Subcutaneous abdominal adipose tissue (tissue), 5 donors: ENCODE measurements around the gene FAM177B.

Experiments used
- H3K27ac ChIP-seq: one replicate; pipeline ENCODE4 v1.7.0; 2013; ENCODE audit warnings: low read depth, mild to moderate bottlenecking, inconsistent platforms, low read length, moderate library complexity
- H3K27me3 ChIP-seq, 5 donors: one replicate each; pipeline ENCODE4 v1.7.0; 2013; ENCODE audit warnings: low read length in 5 of 5, inconsistent platforms in 1 of 5; ENCODE audit not compliant: control insufficient read depth in 5 of 5, insufficient read depth in 4 of 5
- H3K36me3 ChIP-seq, 5 donors: one replicate each; pipeline ENCODE4 v1.7.0; 2013; ENCODE audit warnings: low read length in 5 of 5; ENCODE audit not compliant: control insufficient read depth in 5 of 5, insufficient read depth in 5 of 5
- H3K4me1 ChIP-seq, 5 donors: one replicate each; pipeline ENCODE4 v1.7.0; 2013; ENCODE audit warnings: low read length in 5 of 5, mild to moderate bottlenecking in 3 of 5, moderate library complexity in 1 of 5; ENCODE audit not compliant: control insufficient read depth in 5 of 5, insufficient read depth in 5 of 5
- H3K4me3 ChIP-seq, 5 donors: one replicate each; pipeline ENCODE4 v1.7.0; 2013; ENCODE audit warnings: low read length in 5 of 5, low read depth in 1 of 5
- H3K9ac ChIP-seq, 5 donors: one replicate each; pipeline ENCODE4 v1.7.0; 2013; ENCODE audit warnings: low read length in 5 of 5, mild to moderate bottlenecking in 4 of 5, moderate library complexity in 3 of 5
- H3K9me3 ChIP-seq, 5 donors: one replicate each; pipeline ENCODE4 v1.7.0; 2013; ENCODE audit warnings: low read length in 5 of 5; ENCODE audit not compliant: control insufficient read depth in 5 of 5
- donor health status: healthy.
- donor health status: healthy.
- donor health status: healthy.
- donor health status: healthy.
- donor health status: healthy.

FAM177B gene

DNA sequence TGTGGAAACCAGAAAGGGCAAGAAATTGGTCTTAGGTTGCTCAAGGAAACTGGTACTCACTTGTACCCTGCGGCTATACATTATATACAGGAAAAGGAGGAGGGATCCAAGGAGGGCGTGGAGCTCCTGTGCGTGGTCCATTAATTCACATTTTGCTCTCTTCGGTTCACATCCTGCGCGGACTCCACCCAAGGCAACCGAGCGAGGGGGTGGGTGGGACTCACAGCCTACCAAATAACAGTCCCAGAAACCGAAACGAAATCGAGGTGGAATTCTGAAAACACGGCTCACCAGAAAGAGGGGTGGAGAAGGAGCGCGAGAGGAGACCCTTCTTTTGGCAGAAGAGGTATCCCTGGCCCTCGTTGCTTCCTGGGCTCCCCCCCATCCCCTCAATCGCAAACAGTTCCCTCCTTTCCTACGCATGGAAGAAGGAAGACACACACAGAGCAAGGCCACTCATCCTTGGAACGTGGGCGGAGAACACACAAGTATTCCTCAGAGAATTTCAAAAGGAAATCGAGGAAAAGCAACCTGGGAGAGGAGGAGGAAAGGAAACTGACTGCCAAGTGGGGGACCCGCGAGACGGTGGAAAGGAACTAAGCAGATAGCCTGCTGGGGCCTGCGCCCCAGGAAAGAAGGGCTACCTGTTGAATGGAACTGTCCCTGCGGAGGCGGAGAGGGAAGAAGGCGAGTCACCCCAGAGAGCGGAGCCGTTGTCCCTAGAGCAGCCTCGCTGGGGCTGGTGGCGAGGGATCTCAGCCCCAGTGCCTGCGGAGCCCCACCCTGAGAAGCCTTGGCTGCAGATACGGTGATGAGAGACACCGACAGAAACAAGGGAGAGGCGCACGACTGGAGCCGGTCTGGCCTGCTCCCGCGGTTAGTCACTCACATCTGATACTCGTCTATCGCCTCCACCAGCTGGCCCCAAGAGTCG, 25.4 kb upstream of the FAM177B start:
- Histone ChIP-seq H3K27me3 (no peaks in the 10 kb centered on the region), H3K9me3 (no peaks in the 10 kb centered on the region), H3K27ac (peak overlapping the region; percentile 98), H3K4me1 (peaks cover 0 to 38% (median 33%) of the 10 kb centered on the region in 5 donors), H3K9ac (peak overlapping the region; percentile 89 to 97 (median 94)), H3K36me3 (peaks cover 2 to 7% (median 5%) of the 10 kb centered on the region in 5 donors), H3K4me3 (peak overlapping the region; percentile 99 to 100 (median 99))

DNA sequence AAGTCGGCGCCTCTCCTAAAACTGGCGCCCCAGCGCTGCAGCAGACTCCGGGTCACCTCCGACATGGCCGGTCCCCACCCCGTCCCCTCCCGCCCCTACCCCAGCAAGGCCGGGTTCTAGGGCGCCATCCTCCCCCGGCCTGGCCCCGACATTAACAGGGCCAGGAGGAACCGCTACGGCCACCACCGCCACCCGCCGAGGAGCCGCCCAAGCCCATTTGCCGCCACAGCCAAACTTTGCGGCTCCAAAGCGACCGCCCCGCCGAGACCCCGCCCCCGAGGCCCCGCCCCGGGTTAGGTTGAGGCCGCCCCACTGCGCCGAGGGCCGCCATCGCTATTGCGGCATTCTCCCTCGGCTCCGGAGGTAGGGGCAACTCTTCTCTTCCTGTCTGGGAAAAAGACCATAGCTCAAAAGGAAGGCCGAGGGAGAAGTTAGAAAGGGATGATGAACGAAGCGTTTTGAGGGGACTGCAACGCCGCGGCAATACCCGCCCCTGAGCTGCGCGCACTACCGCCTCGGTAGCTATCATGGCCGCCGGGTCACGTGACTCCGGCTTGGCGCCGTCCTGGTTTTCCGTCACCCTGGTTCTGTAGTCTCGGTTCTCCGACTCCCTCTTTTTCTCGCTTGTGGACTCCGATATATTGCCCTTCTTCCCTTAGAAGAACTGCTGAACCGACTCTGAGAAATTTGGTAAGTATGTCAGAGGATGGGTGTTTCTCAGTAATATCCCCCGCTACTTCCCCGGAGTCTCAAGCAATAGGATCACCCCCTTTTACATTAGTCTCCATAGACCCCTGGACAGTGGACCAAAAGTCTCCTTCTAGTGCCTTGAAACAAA, 24.5 kb upstream of the FAM177B start, which contains the start of the genes AIDA and BROX:
TSS of gene AIDA (minus strand) at position 239 of the 838 bp plus-strand sequence. CDS start at position 65, 174 bp downstream.
TSS of gene BROX (plus strand) at position 312 of the 838 bp plus-strand sequence. CDS start 3,136 bp downstream, outside the sequence.
- Histone ChIP-seq H3K4me3 (peak within 1 kb of the TSS; percentile 99 to 100 (median 99)), H3K9me3 (no peaks in the 10 kb centered on the region), H3K36me3 (peaks cover 4 to 14% (median 8%) of the 10 kb centered on the region in 5 donors), H3K27me3 (no peaks in the 10 kb centered on the region), H3K4me1 (peaks cover 0 to 38% (median 33%) of the 10 kb centered on the region in 5 donors), H3K9ac (peak within 1 kb of the TSS; percentile 94 to 97 (median 96)), H3K27ac (peak within 1 kb of the TSS; percentile 99)

DNA sequence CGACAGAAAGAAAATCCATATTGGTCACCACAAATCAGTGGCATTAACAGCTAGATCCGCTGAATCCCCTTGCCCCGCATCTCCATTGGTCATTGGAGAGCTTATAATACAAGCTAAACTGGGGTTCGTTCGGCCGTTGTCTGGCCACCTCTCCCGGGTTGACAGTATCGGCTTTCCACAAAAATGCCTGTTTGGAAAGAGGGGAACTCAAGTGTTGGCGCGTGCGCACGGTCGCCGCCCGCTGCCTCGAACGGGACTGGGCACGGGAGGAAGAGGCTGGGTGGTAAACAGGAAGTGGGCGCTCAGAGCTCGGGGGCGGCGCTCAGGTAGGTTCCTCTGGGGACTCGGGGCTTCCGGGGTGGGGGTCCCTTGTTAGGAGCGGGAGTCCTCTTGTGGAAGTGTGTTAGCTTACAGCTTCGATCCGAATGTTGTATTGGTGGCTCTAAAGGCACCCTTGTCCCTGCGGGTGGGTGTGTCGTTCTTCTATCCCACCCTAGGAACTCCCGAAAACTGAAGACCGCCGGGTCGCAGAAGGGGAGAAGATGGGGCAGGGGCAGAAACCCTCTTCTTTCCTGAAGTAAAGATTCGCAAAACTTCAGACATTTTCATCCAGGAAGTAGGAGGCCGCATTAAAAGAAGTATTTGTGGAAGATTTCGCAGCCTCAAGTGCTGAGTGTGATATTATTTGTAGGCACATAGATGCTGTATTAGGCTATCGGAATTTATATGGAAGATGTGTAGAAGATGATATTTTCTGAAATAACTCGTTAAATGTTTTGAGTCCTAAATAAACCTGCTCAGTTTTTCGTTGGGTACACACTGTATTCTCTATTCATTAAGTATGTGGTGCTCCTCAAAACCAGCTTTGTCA, 23.7 kb upstream of the FAM177B start:
- peaks cover 0 to 38% (median 33%) of the 10 kb centered on the region in 5 donors for H3K4me1 ChIP-seq
- H3K4me3 ChIP-seq = peak overlapping the region; percentile 81 to 100 (median 99)
- H3K27ac ChIP-seq = peak overlapping the region; percentile 99
- no peaks in the 10 kb centered on the region for H3K27me3 ChIP-seq
- peaks cover 4 to 22% (median 13%) of the 10 kb centered on the region in 5 donors for H3K36me3 ChIP-seq
- H3K9me3 ChIP-seq = no peaks in the 10 kb centered on the region
- peak overlapping the region; percentile 89 to 97 (median 94) for H3K9ac ChIP-seq

DNA sequence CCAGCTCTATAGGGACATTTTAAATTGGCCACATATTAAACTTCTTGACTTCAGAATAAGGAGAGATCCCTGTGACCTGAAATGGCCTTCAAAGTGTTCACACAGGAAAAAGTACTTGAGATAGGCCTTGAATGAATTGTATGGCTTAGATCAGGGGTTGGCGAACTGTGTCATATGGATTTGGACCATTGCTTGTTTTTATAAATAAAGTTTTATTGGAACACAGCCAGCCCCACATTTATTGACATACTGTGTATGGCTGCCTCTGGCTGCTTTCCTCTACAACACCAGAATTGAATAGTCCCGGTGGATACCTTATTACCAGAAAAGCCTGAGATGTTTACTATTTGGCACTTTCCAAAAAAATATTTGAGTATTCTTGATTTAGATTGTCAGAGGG, 20.6 kb upstream of the FAM177B start:
- H3K4me1 ChIP-seq = peaks cover 0 to 18% (median 13%) of the 10 kb centered on the region in 5 donors
- peaks cover 20 to 42% (median 38%) of the 10 kb centered on the region in 5 donors for H3K36me3 ChIP-seq
- no peak overlapping the region for H3K4me3 ChIP-seq
- no peak overlapping the region for H3K27ac ChIP-seq
- H3K27me3 ChIP-seq = no peaks in the 10 kb centered on the region
- no peaks in the 10 kb centered on the region for H3K9me3 ChIP-seq
- H3K9ac ChIP-seq = no peak overlapping the region

DNA sequence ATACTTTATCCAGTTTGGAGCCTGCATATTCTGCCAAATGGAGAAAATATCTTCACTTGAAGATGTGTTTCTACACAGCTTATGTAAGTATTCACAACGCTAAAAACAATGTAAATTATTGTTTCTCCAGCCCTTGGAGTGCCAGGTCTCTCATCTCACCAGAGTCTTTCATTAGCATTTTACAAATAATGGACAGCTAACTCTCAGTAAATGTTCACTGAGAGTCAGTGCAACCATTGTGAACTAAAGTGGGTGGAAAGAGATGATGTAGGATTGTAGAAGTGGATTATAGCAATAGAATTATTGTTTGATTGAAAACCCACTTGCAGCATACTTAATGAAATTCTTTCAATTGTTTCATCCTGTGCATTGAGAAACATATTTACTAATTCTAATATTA, 8.3 kb upstream of the FAM177B start:
- Histone ChIP-seq H3K9me3 (no peaks in the 10 kb centered on the region), H3K9ac (no peak overlapping the region), H3K27ac (no peak overlapping the region), H3K4me3 (no peak overlapping the region), H3K4me1 (peaks cover 0 to 8% (median 0%) of the 10 kb centered on the region in 5 donors), H3K36me3 (peaks cover 64 to 91% (median 75%) of the 10 kb centered on the region in 5 donors), H3K27me3 (no peaks in the 10 kb centered on the region)

DNA sequence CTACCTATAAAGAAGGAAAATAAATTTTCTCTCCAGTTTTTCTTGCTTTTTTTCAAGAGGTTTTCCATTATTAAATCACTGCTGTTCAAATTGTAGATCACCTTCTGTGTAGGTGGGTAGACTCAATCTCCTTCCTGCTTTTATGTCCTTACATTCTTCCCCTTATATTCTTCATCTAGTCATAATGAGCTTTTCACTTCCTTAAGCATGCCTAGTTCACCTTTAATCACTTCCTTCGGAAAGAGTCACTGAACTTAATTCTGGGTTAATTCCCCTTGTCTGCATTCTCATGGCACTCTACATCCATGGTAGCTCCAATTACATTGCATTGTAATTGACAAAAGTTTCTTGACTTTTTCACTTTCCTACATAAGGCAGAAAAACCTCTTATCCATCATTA, 6.1 kb upstream of the FAM177B start:
- no peak overlapping the region for H3K4me3 ChIP-seq
- no peaks in the 10 kb centered on the region for H3K9me3 ChIP-seq
- peaks cover 73 to 93% (median 79%) of the 10 kb centered on the region in 5 donors for H3K36me3 ChIP-seq
- no peak overlapping the region for H3K27ac ChIP-seq
- H3K27me3 ChIP-seq = no peaks in the 10 kb centered on the region
- H3K4me1 ChIP-seq = peaks cover 0 to 8% (median 0%) of the 10 kb centered on the region in 5 donors
- no peak overlapping the region for H3K9ac ChIP-seq

DNA sequence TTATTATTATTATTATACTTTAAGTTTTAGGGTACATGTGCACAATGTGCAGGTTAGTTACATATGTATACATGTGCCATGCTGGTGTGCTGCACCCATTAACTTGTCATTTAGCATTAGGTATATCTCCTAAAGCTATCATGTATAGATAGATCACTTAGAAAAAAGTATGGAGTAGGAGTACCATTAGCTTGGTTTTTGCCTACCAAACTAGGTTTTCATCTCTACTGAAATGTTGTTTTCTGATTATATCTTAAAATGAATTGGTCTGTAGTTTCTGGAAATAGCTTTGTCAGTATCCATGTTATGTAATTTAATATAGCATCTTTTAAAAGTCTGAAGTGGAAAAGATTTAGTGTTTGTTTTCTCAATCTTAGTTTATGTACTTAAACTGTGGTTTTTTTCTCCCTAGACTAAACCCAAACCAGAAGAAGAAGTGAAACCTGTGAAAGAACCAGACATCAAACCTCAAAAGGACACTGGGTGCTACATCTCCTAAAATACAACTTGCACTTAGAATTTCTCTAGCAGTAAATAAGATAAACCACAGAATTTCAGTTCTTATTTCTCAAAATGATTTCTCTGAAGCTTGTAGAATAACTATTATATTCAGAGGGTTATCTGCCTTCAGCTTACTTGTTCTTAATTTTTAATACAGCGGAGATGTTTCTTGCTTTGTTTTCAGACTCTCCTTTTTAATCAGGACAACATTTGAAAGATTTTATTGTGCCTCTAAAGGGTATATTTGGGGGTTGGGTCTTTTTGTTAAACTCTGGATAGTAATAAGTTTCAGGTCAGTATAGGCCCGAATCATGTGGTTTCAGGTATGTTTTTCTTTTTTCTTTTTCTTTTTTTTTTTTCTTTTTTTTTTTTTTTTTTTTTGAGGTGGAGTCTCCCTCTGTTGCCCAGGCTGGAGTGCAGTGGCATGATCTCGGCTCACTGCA, 4.5 kb upstream of the FAM177B start:
- H3K4me1 ChIP-seq = peaks cover 0 to 8% (median 0%) of the 10 kb centered on the region in 5 donors
- H3K4me3 ChIP-seq = no peak overlapping the region
- no peak overlapping the region for H3K9ac ChIP-seq
- H3K27ac ChIP-seq = no peak overlapping the region
- H3K9me3 ChIP-seq = no peaks in the 10 kb centered on the region
- H3K36me3 ChIP-seq = peaks cover 65 to 89% (median 74%) of the 10 kb centered on the region in 5 donors
- no peaks in the 10 kb centered on the region for H3K27me3 ChIP-seq

DNA sequence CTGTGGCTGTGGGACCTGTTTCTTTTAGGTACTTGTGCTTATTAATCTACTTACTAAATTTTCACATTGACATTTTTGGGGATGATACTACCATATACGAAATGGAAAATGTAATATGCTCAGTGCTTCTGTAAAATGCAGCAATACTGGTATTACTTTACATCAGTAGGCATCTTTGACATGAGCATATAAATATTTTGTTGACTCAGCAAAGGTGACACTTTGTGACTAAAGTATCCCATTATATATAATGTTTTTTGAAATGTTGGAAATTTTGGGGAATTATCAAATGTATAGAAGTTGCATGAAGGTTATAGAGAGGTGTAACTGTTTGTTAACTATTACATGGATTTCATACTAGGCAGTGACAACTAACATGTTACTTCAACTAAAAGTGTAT, 2.3 kb upstream of the FAM177B start:
- Histone ChIP-seq H3K27me3 (no peaks in the 10 kb centered on the region), H3K4me1 (peaks cover 0 to 1% (median 0%) of the 10 kb centered on the region in 5 donors), H3K9ac (no peak overlapping the region), H3K27ac (no peak overlapping the region), H3K9me3 (no peaks in the 10 kb centered on the region), H3K4me3 (no peak overlapping the region), H3K36me3 (peaks cover 46 to 70% (median 52%) of the 10 kb centered on the region in 5 donors)
